ENCODE data around the gene PIP5KL1.

PIP5KL1 gene

GRCh38 chr9:127903557-127904475 lies 26.8 kb downstream of the PIP5KL1 start:
- DNase-seq (ENCODE audit: extremely low read depth, low read depth), result no peak
- no peak overlapping the region for H3K4me3 ChIP-seq (replicated peaks; ENCODE audit: low read depth, low read length)
- TF ChIP-seq, protein P1, sequence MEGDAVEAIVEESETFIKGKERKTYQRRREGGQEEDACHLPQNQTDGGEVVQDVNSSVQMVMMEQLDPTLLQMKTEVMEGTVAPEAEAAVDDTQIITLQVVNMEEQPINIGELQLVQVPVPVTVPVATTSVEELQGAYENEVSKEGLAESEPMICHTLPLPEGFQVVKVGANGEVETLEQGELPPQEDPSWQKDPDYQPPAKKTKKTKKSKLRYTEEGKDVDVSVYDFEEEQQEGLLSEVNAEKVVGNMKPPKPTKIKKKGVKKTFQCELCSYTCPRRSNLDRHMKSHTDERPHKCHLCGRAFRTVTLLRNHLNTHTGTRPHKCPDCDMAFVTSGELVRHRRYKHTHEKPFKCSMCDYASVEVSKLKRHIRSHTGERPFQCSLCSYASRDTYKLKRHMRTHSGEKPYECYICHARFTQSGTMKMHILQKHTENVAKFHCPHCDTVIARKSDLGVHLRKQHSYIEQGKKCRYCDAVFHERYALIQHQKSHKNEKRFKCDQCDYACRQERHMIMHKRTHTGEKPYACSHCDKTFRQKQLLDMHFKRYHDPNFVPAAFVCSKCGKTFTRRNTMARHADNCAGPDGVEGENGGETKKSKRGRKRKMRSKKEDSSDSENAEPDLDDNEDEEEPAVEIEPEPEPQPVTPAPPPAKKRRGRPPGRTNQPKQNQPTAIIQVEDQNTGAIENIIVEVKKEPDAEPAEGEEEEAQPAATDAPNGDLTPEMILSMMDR (IDR thresholded peaks at IDR 0.05; ENCODE audit: low read depth, low read length, missing control alignments), result no peak

DNA sequence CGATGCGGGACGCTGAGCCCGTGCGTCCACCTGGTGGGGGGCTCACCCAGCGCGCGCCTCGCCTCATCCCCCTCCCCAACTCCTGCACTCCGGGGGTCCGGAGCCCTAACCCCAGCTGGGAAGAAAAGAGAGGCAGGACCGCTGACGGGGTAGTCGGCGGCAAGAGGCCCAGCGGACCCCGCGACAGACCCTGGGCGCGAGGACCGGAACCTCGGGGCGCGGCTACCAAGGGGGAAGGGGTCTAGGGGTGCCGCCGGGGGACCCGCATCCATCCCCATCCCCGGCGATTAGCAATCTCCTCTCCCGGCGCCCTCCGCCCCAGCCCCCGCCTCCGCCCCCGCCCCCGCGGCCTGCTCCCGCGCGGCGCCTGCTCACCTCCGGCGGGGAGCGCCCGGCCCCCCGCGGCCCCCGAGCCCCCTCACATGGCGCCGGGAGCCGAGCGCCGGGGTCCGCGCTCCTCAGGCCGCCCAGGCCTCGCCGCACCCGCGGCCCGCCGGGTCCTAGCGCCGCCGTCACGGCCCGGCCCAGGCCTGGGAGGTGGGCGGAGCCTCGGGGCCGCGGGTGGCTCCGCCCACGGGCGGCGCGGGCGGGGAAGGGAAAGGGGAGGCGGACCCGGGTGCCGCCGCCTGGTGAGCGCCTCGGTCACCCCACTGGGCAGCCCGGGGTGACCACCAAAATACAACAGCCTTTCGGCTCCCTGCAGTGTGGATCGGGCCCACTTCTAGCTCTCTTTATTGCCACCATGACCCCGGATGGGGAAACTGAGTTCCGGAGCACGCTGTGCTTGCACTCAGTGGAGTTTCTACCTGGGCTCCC lies 31.2 kb downstream of the PIP5KL1 start, which contains the start of gene ST6GALNAC6:
TSS of gene ST6GALNAC6 (minus strand) at position 476 of the 816 bp plus-strand sequence. CDS start 1,622 bp downstream, outside the sequence.
- DNase-seq (ENCODE audit: extremely low read depth, low read depth), result no peak

DNA sequence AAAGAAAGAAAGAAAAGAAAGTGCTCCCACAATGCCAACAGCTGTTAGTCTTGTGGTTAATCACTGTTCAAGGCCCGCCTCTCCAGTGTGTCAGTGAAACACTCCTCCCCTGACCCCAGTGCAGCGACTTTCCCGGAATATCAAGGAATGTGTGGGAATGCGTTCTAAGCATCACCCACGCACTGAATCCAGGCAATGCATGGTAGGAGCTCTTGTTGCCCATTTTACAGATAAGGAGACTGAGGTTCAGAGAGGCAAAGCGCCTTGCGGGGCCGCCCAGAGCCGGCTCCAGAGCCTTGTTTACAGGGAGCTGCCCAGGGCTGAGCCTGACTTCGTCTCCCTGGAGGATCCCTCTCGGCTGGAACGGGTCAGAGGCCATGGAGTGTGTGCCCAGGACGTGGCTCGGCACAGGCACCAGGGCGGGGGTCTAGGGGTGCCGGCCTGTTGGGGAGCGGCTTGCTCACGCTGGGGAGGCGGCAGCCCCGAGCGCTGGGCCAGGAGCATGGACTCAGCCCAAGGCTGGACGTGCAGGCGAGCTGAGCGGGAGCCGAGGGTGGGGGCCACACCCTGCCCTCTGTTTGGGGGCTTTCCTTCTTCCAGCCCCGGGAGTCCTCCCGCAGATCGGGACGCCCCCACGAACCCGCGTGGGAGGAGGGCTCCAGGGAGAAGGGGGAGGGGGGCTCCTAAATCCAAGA lies 32.0 kb downstream of the PIP5KL1 start:
- TF ChIP-seq, protein P1 (IDR thresholded peaks at IDR 0.05; ENCODE audit: low read depth, low read length, missing control alignments), result no peak
- H3K4me3 ChIP-seq (replicated peaks; ENCODE audit: low read depth, low read length), result peak overlapping the region; percentile 93
- DNase-seq (ENCODE audit: extremely low read depth, low read depth), result no peak

More for the DNA sequence above, 31.2 kb downstream of the PIP5KL1 start, which contains the start of gene ST6GALNAC6:
- TF ChIP-seq, protein P1 (IDR thresholded peaks at IDR 0.05; ENCODE audit: low read depth, low read length, missing control alignments), result no peak
- peak within 1 kb of the TSS; percentile 93 for H3K4me3 ChIP-seq (replicated peaks; ENCODE audit: low read depth, low read length)

DNA sequence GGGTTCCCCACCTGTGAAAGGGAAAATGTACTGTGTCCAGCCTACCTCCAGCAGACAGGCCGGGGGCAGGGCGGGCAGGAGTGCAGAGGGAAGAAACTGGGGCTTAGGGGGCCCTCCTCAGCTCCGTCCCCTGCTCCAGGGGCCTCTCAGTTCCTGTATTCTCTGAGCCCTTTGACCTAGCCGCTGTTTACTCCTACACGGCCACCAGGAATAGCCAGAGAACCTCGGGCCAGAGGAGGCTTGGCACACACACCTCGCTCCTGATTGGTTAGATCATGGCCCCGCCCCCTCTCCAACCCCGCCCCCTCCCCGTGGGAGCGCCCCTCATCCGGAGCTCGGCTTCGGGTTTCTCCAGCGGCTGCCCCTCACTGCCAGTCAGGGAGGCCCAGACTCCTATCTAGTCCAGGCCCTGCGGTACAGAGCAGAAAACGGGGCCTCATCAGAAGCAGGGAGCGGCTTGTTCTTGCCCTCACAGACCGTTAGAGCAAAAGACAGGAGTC lies 33.3 kb downstream of the PIP5KL1 start:
- H3K4me3 ChIP-seq (replicated peaks; ENCODE audit: low read depth, low read length), result peak overlapping the region; percentile 93
- TF ChIP-seq, protein P1 (IDR thresholded peaks at IDR 0.05; ENCODE audit: low read depth, low read length, missing control alignments), result no peak
- DNase-seq (ENCODE audit: extremely low read depth, low read depth), result no peak

- H3K4me3 ChIP-seq (replicated peaks; ENCODE audit: low read depth, low read length), result peak overlapping the region; percentile 93; the same call in 1 of the 2 replicates
- no peak for DNase-seq (ENCODE audit: extremely low read depth, low read depth)
- TF ChIP-seq, protein P1 (IDR thresholded peaks at IDR 0.05; ENCODE audit: low read depth, low read length, missing control alignments), result no peak
Measured at GRCh38 chr9:127896395-127897192, 34.0 kb downstream of the PIP5KL1 start.

All from HFF-Myc (cell line).